H9 (cell line): ENCODE results near the gene KRTAP10-3. TPM values are rescaled to one million over a fixed set of nuclear protein-coding genes. Genes with fewer than 3 reads are reported as not detected.
A peak's percentile ranks its signal among the peaks of the same experiment; 100 is the strongest.

Experiments used
- DNase-seq: peaks from one replicate; pipeline ENCODE4 v3.0.0-alpha.2; 2017
- H2AFZ ChIP-seq: one replicate; pipeline ENCODE4 v1.6.1; 2013; ENCODE audit warnings: mild to moderate bottlenecking, low read length, control low read depth, moderate library complexity
- H2AK5ac ChIP-seq: 2 replicates; pipeline ENCODE4 v1.6.1; 2013; ENCODE audit warnings: low read length, control low read depth, mixed read lengths; ENCODE audit not compliant: insufficient read length
- H2BK120ac ChIP-seq: one replicate; pipeline ENCODE4 v1.6.1; 2013; ENCODE audit warnings: low read depth, mild to moderate bottlenecking, low read length, control low read depth, inconsistent platforms; ENCODE audit not compliant: poor library complexity, severe bottlenecking
- H2BK12ac ChIP-seq: 2 replicates; pipeline ENCODE4 v1.6.1; 2013; ENCODE audit warnings: low read length, control low read depth, mixed read lengths, low read depth; ENCODE audit not compliant: insufficient read length
- H2BK15ac ChIP-seq: 2 replicates; pipeline ENCODE4 v1.6.1; 2013; ENCODE audit warnings: low read depth, low read length, control low read depth
- H2BK20ac ChIP-seq: one replicate; pipeline ENCODE4 v1.6.1; 2013; ENCODE audit warnings: low read depth, mild to moderate bottlenecking, low read length, control low read depth, inconsistent platforms; ENCODE audit not compliant: poor library complexity, severe bottlenecking
- H2BK5ac ChIP-seq: 2 replicates; pipeline ENCODE4 v1.6.1; 2013; ENCODE audit warnings: low read length, control low read depth, mixed read lengths; ENCODE audit not compliant: insufficient read length
- H3K14ac ChIP-seq: 2 replicates; pipeline ENCODE4 v1.6.1; 2013; ENCODE audit warnings: low read length, control low read depth; ENCODE audit not compliant: insufficient read depth
- H3K18ac ChIP-seq: 2 replicates; pipeline ENCODE4 v1.6.1; 2013; ENCODE audit warnings: low read depth, mild to moderate bottlenecking, mixed read lengths, low read length, control low read depth; ENCODE audit not compliant: insufficient read length
- H3K23ac ChIP-seq: 2 replicates; pipeline ENCODE4 v1.6.1; 2013; ENCODE audit warnings: low read length, control low read depth, mixed read lengths, low read depth; ENCODE audit not compliant: insufficient read length
- H3K23me2 ChIP-seq: 2 replicates; pipeline ENCODE4 v1.6.1; 2013; ENCODE audit warnings: low read depth, mild to moderate bottlenecking, mixed read lengths, low read length, control low read depth; ENCODE audit not compliant: insufficient read length, poor library complexity, severe bottlenecking
- H3K27ac ChIP-seq: 2 replicates; pipeline ENCODE4 v1.5.1; 2013; ENCODE audit warnings: low read length, control low read depth, mixed read lengths, low read depth; ENCODE audit not compliant: insufficient read length
- H3K27me3 ChIP-seq: 2 replicates; pipeline ENCODE4 v1.6.1; 2013; ENCODE audit warnings: low read length, control low read depth, inconsistent platforms; ENCODE audit not compliant: insufficient read depth
- H3K4ac ChIP-seq: 2 replicates; pipeline ENCODE4 v1.6.1; 2013; ENCODE audit warnings: low read depth, mild to moderate bottlenecking, control low read depth, inconsistent platforms, low read length, moderate library complexity
- H3K4me1 ChIP-seq: 2 replicates; pipeline ENCODE4 v1.6.1; 2013; ENCODE audit warnings: low read length, control low read depth, inconsistent platforms; ENCODE audit not compliant: insufficient read depth
- H3K4me2 ChIP-seq: 2 replicates; pipeline ENCODE4 v1.6.1; 2013; ENCODE audit warnings: low read length, control low read depth, mixed read lengths; ENCODE audit not compliant: insufficient read length, insufficient read depth
- H3K56ac ChIP-seq: 2 replicates; pipeline ENCODE4 v1.6.1; 2013; ENCODE audit warnings: low read depth, mild to moderate bottlenecking, mixed read lengths, low read length, control low read depth; ENCODE audit not compliant: insufficient read length
- H3K79me1 ChIP-seq: 2 replicates; pipeline ENCODE4 v1.6.1; 2013; ENCODE audit warnings: low read depth, mild to moderate bottlenecking, moderate library complexity, low read length, control low read depth, inconsistent platforms; ENCODE audit not compliant: insufficient read depth, poor library complexity, severe bottlenecking
- H3K79me2 ChIP-seq: 2 replicates; pipeline ENCODE4 v1.6.1; 2013; ENCODE audit warnings: low read length, control low read depth, inconsistent platforms; ENCODE audit not compliant: insufficient read depth
- H3K9ac ChIP-seq: 2 replicates; pipeline ENCODE4 v1.6.1; 2013; ENCODE audit warnings: low read length, control low read depth, mixed read lengths; ENCODE audit not compliant: insufficient read length; ENCODE audit errors: extremely low read depth
- H3K9me3 ChIP-seq: one replicate; pipeline ENCODE4 v1.6.1; 2013; ENCODE audit warnings: low read depth, low read length, inconsistent platforms; ENCODE audit not compliant: control insufficient read depth
- H3T11ph ChIP-seq: one replicate; pipeline ENCODE4 v1.6.1; 2013; ENCODE audit warnings: mild to moderate bottlenecking, low read length, control low read depth, inconsistent platforms
- H4K20me1 ChIP-seq: one replicate; pipeline ENCODE4 v1.6.1; 2013; ENCODE audit not compliant: control insufficient read depth, insufficient read length, insufficient read depth
- H4K5ac ChIP-seq: 2 replicates; pipeline ENCODE4 v1.6.1; 2013; ENCODE audit warnings: low read depth, mild to moderate bottlenecking, mixed read lengths, low read length, control low read depth; ENCODE audit not compliant: insufficient read length
- H4K8ac ChIP-seq: replicated peaks from 2 replicates; pipeline ENCODE4 v1.6.1; 2013; ENCODE audit warnings: low read length, control low read depth, mixed read lengths, low read depth; ENCODE audit not compliant: insufficient read length
- H4K91ac ChIP-seq: 2 replicates; pipeline ENCODE4 v1.6.1; 2013; ENCODE audit warnings: low read depth, mild to moderate bottlenecking, moderate library complexity, mixed read lengths, low read length, control low read depth; ENCODE audit not compliant: insufficient read length
- H3K27ac Mint-ChIP-seq, 3 experiments: 2 replicates in 2 of 3; 3 replicates in 1 of 3; pipeline ENCODE4 v1.8.0; 2020 to 2021; ENCODE audit warnings: mixed read lengths in 3 of 3, mild to moderate bottlenecking in 1 of 3, moderate library complexity in 1 of 3
- H3K27me3 Mint-ChIP-seq: 2 replicates; pipeline ENCODE4 v1.8.0; 2021; ENCODE audit warnings: low read depth, mild to moderate bottlenecking, moderate library complexity, mixed read lengths
- H3K36me3 Mint-ChIP-seq, 3 experiments: 2 replicates in 2 of 3; 3 replicates in 1 of 3; pipeline ENCODE4 v1.8.0; 2020 to 2021; ENCODE audit warnings: low read depth in 3 of 3, mixed read lengths in 3 of 3; ENCODE audit not compliant: insufficient read depth in 1 of 3
- H3K4me1 Mint-ChIP-seq, 2 experiments: 2 replicates each; pipeline ENCODE4 v1.8.0; 2020; ENCODE audit warnings: mixed read lengths in 2 of 2
- H3K4me3 Mint-ChIP-seq, 2 experiments: 2 replicates in 1 of 2; 3 replicates in 1 of 2; pipeline ENCODE4 v1.8.0; 2020 to 2021; ENCODE audit warnings: mild to moderate bottlenecking in 2 of 2, mixed read lengths in 2 of 2, moderate library complexity in 1 of 2
- H3K9me3 Mint-ChIP-seq, 2 experiments: 2 replicates in 1 of 2; 3 replicates in 1 of 2; pipeline ENCODE4 v1.8.0; 2020; ENCODE audit warnings: mild to moderate bottlenecking in 2 of 2, mixed read lengths in 2 of 2, moderate library complexity in 1 of 2
- CTCF ChIP-seq: fragments of 200-600 bp; sonication (generic); conservative IDR thresholded peaks from 3 replicates; pipeline ENCODE4 v1.8.0; 2021; ENCODE audit warnings: antibody characterized with exemption, mild to moderate bottlenecking
- WGBS: extraction: QIAGEN DNeasy Blood & Tissue Kit; methylation state at CpG from one replicate; pipeline ENCODE4 v1.1.7; 2013; ENCODE audit warnings: missing lambda C conversion rate, low lambda C conversion rate, mixed read lengths; ENCODE audit not compliant: insufficient read length; ENCODE audit errors: extremely low coverage; 5-methylcytosine and 5-hydroxymethylcytosine counted together
- total RNA-seq: library from RNA; stranded (reverse); gene quantifications from 2 replicates; pipeline ENCODE4 v1.2.1, GENCODE V29; 2021

KRTAP10-3 gene
- total RNA-seq, 1 experiment from 2014 or later = not detected

- H2BK5ac ChIP-seq = no peak overlapping the region
- no peak overlapping the region for H2AFZ ChIP-seq
- H3K4ac ChIP-seq = no peak overlapping the region
- peaks cover 3 to 28% (median 8%) of the 10 kb centered on the region in 3 experiments; a peak in 5 of 7 replicates for H3K36me3 Mint-ChIP-seq
- no peak for DNase-seq
- H3K4me1 Mint-ChIP-seq = peaks cover 5 to 12% of the 10 kb centered on the region in 2 experiments
- no peak overlapping the region for H3K4me3 Mint-ChIP-seq
- no peak overlapping the region for H3T11ph ChIP-seq
- H2BK12ac ChIP-seq = no peak overlapping the region
- H3K23ac ChIP-seq = no peak overlapping the region
- H4K8ac ChIP-seq = no peak overlapping the region
- no peak overlapping the region for H3K27ac ChIP-seq
- H3K23me2 ChIP-seq = no peaks in the 10 kb centered on the region
- no peaks in the 10 kb centered on the region for H3K79me2 ChIP-seq
- H3K4me2 ChIP-seq = no peak overlapping the region
- TF ChIP-seq CTCF = no peak
- no peak overlapping the region for H3K56ac ChIP-seq
- no peaks in the 10 kb centered on the region for H3K9me3 ChIP-seq
- peaks cover 23% of the 10 kb centered on the region for H3K27me3 Mint-ChIP-seq
- H3K9ac ChIP-seq = no peak overlapping the region
- H3K14ac ChIP-seq = no peak overlapping the region; the same call in 1 of the 2 replicates
- no peak overlapping the region for H2BK120ac ChIP-seq
- no peak overlapping the region for H2AK5ac ChIP-seq
- no peak overlapping the region for H3K18ac ChIP-seq
- H2BK20ac ChIP-seq = no peak overlapping the region
- no peak overlapping the region for H4K91ac ChIP-seq
- H3K79me1 ChIP-seq = no peaks in the 10 kb centered on the region
- no peaks in the 10 kb centered on the region for H4K20me1 ChIP-seq
- no peak overlapping the region for H2BK15ac ChIP-seq
- no peak overlapping the region for H4K5ac ChIP-seq
- H3K27me3 ChIP-seq = no peaks in the 10 kb centered on the region
- H3K4me1 ChIP-seq = no peaks in the 10 kb centered on the region
- WGBS = no CpG with 5 or more reads among the region's 40 CpGs
- H3K9me3 Mint-ChIP-seq = peaks cover 25 to 29% of the 10 kb centered on the region in 2 experiments
- H3K27ac Mint-ChIP-seq = peak overlapping the region in 1 of 3 experiments; percentile 90; a peak in 4 of 7 replicates
Measured at GRCh38 chr21:44571844-44572782, 13.5 kb upstream of the KRTAP10-3 start.
